Endothelial cell of umbilical vein (primary cell): ENCODE measurements around the gene RAB3GAP2. TPM values are rescaled to one million over a fixed set of nuclear protein-coding genes. Genes with fewer than 3 reads are reported as not detected.

Experiments used
- BruUV-seq: library from RNA; stranded (reverse); fragments of 400-500 nt; replicated peaks from 2 replicates; lab custom pipeline; 2021; lab: Mats Ljungman, UMichigan
- CTCF ChIA-PET: fragments of 300-600, 350-600 bp; sonication (Branson Sonifier 250); formaldehyde crosslinking; loops from one replicate; lab custom pipeline; 2021; ENCODE audit warnings: antibody characterized with exemption, inconsistent platforms; lab: Charles Lee
- POLR2A ChIA-PET: fragments of 300-600, 350-600 bp; sonication (Branson Sonifier 250); formaldehyde crosslinking; loops from one replicate; lab custom pipeline; 2021; ENCODE audit warnings: antibody characterized with exemption, inconsistent platforms; lab: Charles Lee
- DNase-seq: peaks from one replicate; pipeline ENCODE4 v3.0.0-alpha.2; 2011; ENCODE audit warnings: low read depth, low spot score
- FAIRE-seq: peaks from 2 replicates; lab custom pipeline; 2011; peaks lifted over from hg19 to GRCh38; lab: Jason Lieb, UNC
- H2AFZ ChIP-seq: 2 replicates; pipeline ENCODE4 v1.6.0; 2012; ENCODE audit warnings: low read depth, low read length, control low read depth, inconsistent platforms
- H3K27ac ChIP-seq: 2 replicates; pipeline ENCODE4 v1.5.1; 2011; ENCODE audit warnings: low read depth, mild to moderate bottlenecking, control low read depth, low read length, moderate library complexity; ENCODE audit not compliant: insufficient read depth
- H3K27me3 ChIP-seq, 2 experiments: 2 replicates each; pipeline versions ENCODE4 v1.6.0 to v1.6.1; 2011; ENCODE audit warnings: low read length in 2 of 2, mixed read lengths in 1 of 2; ENCODE audit not compliant: control insufficient read depth in 2 of 2, insufficient read depth in 2 of 2
- H3K36me3 ChIP-seq, 2 experiments: 2 replicates in 1 of 2; 3 replicates in 1 of 2; pipeline ENCODE4 v1.5.1; 2011; ENCODE audit warnings: low read length in 2 of 2, mild to moderate bottlenecking in 1 of 2, moderate library complexity in 1 of 2; ENCODE audit not compliant: control insufficient read depth in 2 of 2, insufficient read depth in 2 of 2; ENCODE audit errors: extremely low read depth in 1 of 2
- H3K4me1 ChIP-seq: 3 replicates; pipeline ENCODE4 v1.5.1; 2011; ENCODE audit warnings: mild to moderate bottlenecking, low read length; ENCODE audit not compliant: control insufficient read depth, insufficient read depth; ENCODE audit errors: extremely low read depth
- H3K4me2 ChIP-seq: 2 replicates; pipeline ENCODE4 v1.6.1; 2011; ENCODE audit warnings: low read length, control low read depth, mixed read lengths; ENCODE audit not compliant: insufficient read depth
- H3K4me3 ChIP-seq, 3 experiments: fragments of 200-600 bp in 1 of 3; sonication (generic), shearing (Covaris generic) in 1 of 3; replicated peaks in 1 of 3; 2 replicates each; pipeline ENCODE4 v1.5.1; 2011 to 2016; ENCODE audit warnings: control low read depth in 3 of 3, low read length in 3 of 3, mild to moderate bottlenecking in 2 of 3, inconsistent platforms in 1 of 3, low read depth in 1 of 3, moderate library complexity in 1 of 3; ENCODE audit not compliant: insufficient read depth in 1 of 3
- H3K79me2 ChIP-seq: 2 replicates; pipeline ENCODE4 v1.6.0; 2012; ENCODE audit warnings: low read length, inconsistent platforms; ENCODE audit not compliant: control insufficient read depth, insufficient read depth
- H3K9ac ChIP-seq: replicated peaks from 2 replicates; pipeline ENCODE3; 2011; ENCODE audit warnings: low read length, control low read depth; ENCODE audit not compliant: insufficient read depth; ENCODE audit errors: extremely low read depth
- H3K9me1 ChIP-seq: replicated peaks from 3 replicates; pipeline ENCODE4 v1.6.0; 2011; ENCODE audit warnings: mild to moderate bottlenecking, low read length; ENCODE audit not compliant: control insufficient read depth, insufficient read depth; ENCODE audit errors: extremely low read depth
- H3K9me3 ChIP-seq: replicated peaks from 2 replicates; pipeline ENCODE4 v1.5.1; 2012; ENCODE audit warnings: low read length, inconsistent platforms; ENCODE audit not compliant: control insufficient read depth, insufficient read depth
- H4K20me1 ChIP-seq: replicated peaks from 2 replicates; pipeline ENCODE3; 2011; ENCODE audit warnings: mild to moderate bottlenecking, low read length; ENCODE audit not compliant: control insufficient read depth, insufficient read depth; ENCODE audit errors: extremely low read depth
- CTCF ChIP-seq, 2 donors: IDR thresholded peaks; 1 replicate in 1 of 2; 2 replicates in 1 of 2; pipeline ENCODE4 v1.5.1; 2011; ENCODE audit warnings: low read length in 2 of 2, mild to moderate bottlenecking in 2 of 2, moderate library complexity in 2 of 2, control low read depth in 1 of 2, inconsistent platforms in 1 of 2, low read depth in 1 of 2; ENCODE audit not compliant: insufficient read depth in 1 of 2; ENCODE audit errors: extremely low read depth in 1 of 2
- EZH2 ChIP-seq: IDR thresholded peaks from 2 replicates; pipeline ENCODE4 v1.6.1; 2012; ENCODE audit warnings: borderline replicate concordance, low read depth, mild to moderate bottlenecking, moderate library complexity, low read length, inconsistent platforms; ENCODE audit not compliant: severe bottlenecking
- FOS ChIP-seq: IDR thresholded peaks from 2 replicates; pipeline ENCODE4 v1.6.1; 2011; ENCODE audit warnings: mild to moderate bottlenecking, low read length, moderate library complexity, borderline replicate concordance; ENCODE audit not compliant: insufficient read depth
- GATA2 ChIP-seq: IDR thresholded peaks from 2 replicates; pipeline ENCODE4 v1.7.0; 2011; ENCODE audit warnings: low read depth, mild to moderate bottlenecking, moderate library complexity, mixed read lengths, low read length; ENCODE audit not compliant: insufficient read length, insufficient read depth
- JUN ChIP-seq: IDR thresholded peaks from 2 replicates; pipeline ENCODE4 v1.6.1; 2011; ENCODE audit warnings: borderline replicate concordance, low read depth; ENCODE audit not compliant: insufficient read length, insufficient read depth
- MAX ChIP-seq: IDR thresholded peaks from 2 replicates; pipeline ENCODE4 v1.6.1; 2011; ENCODE audit not compliant: insufficient read depth, insufficient read length
- MYC ChIP-seq: IDR thresholded peaks from one replicate; pipeline ENCODE4 v1.6.1; 2011; ENCODE audit warnings: mild to moderate bottlenecking, low read depth, low read length
- POLR2A ChIP-seq: IDR thresholded peaks from 2 replicates; pipeline ENCODE4 v1.6.1; 2012; ENCODE audit warnings: low read depth, mild to moderate bottlenecking, control low read depth, low read length
- POLR2AphosphoS5 ChIP-seq: IDR thresholded peaks from 2 replicates; pipeline ENCODE4 v1.6.1; 2012; ENCODE audit warnings: low read depth, mild to moderate bottlenecking, control low read depth, low read length, moderate library complexity; ENCODE audit not compliant: insufficient read depth
- dilution Hi-C: fragments of 300-500 bp; cut with MboI; formaldehyde crosslinking; loops from one replicate; pipeline ENCODE4 v1.15.0; 2019; ENCODE audit warnings: low sequenced_read_pairs; ENCODE audit not compliant: extremely low pct_ligation_motif_present
- intact Hi-C: fragments of 100-400 bp; cut with micrococcal nuclease; formaldehyde crosslinking; loops from one replicate; pipeline ENCODE4 v1.10.0; 2022
- polyA plus RNA-seq, 4 experiments: library from polyadenylated mRNA; depleted of rRNA in 3 of 4; stranded (reverse) in 3 of 4; unstranded in 1 of 4; fragments of >200 nt; gene quantifications; 2 replicates each; pipeline versions ENCODE4 v1.2.1 to v1.2.3, GENCODE V29; 2011 to 2012; ENCODE audit warnings: missing spikeins in 1 of 4
- total RNA-seq: library from RNA; stranded (reverse); gene quantifications from 2 replicates; pipeline ENCODE4 v1.2.3, GENCODE V29; 2021

The RAB3GAP2 gene
- total and polyA plus RNA-seq, 2 donors (not counting 3 experiments of a cell fraction or from before 2014, with no cell fraction given) = 11.1 to 37.4 TPM

DNA sequence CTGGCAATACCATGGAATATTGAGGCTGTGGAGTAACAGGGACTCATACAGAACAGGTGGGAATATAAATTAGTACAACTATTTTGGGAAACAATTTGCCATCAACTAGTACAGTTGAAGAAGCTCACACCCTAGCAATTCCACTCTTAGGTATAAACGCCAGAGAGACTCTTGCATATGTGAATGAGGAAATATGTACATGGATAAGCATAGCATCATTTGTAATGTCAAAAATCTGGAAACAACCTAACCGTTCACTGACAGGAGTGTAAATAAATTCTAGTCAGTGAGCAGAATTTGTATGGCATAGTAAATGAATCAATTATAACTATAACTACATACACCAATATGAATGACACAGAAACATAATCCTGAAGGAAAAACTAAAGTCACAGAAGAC, 83.7 kb downstream of the RAB3GAP2 start:
- dilution Hi-C loops (no loop called here), intact Hi-C loops (loop anchor here (2.0 to 10.0 kb wide), 3 partner anchors 198 to 588 kb away; no protein-coding TSS in a partner anchor)
- Histone ChIP-seq H3K9ac (no peak overlapping the region), H3K36me3 (peaks cover 7 to 15% of the 10 kb centered on the region in 2 experiments), H3K4me1 (no peaks in the 10 kb centered on the region), H3K4me2 (no peak overlapping the region), H3K27ac (no peak overlapping the region), H3K4me3 (no peak overlapping the region), H3K9me1 (no peaks in the 10 kb centered on the region), H3K79me2 (no peaks in the 10 kb centered on the region), H2AFZ (no peak overlapping the region), H4K20me1 (peaks cover 2% of the 10 kb centered on the region), H3K9me3 (no peaks in the 10 kb centered on the region), H3K27me3 (no peaks in the 10 kb centered on the region)
- TF ChIP-seq POLR2AphosphoS5 (no peak), MYC (no peak), CTCF (IDR thresholded peaks at IDR 0.05; ENCODE audit: extremely low read depth in 1 of 2, insufficient read depth in 1 of 2, low read depth in 1 of 2, low read length in 2 of 2) (no peak), EZH2 (no peak), GATA2 (no peak)
- CTCF ChIA-PET = interaction anchor here (1.6 to 2.2 kb wide), 3 partner anchors 92 to 108 kb away, joined by 6 to 15 read pairs (median 7); no protein-coding TSS in a partner anchor
- no peak for FAIRE-seq
- DNase-seq = no peak
- BruUV-seq = no TSS peak
- POLR2A ChIA-PET = no interaction called here

DNA sequence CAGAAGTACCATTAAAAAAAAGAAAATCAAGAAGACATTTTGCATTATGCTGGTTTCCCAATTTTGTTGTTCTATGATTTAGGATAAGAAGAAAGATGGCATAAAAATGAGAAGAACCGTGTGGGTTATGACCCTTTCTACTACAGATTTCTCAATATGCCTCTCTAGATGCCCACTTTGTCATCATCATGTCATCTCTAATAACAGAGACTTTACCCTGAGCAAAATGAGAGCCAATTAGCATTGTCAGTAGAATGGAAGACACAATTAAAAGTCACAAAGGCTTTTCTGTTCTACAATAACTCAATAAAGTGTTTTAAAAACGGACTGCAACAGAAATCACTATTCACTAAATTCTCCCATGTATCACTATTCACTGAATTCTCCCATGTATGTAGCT, 85.5 kb downstream of the RAB3GAP2 start:
- dilution Hi-C loops = no loop called here
- intact Hi-C loops = loop anchor here (10.0 kb wide), 1 partner anchor 498 kb away; no protein-coding TSS in a partner anchor

More for the DNA sequence above, 85.5 kb downstream of the RAB3GAP2 start:
- Histone ChIP-seq H3K79me2 (no peaks in the 10 kb centered on the region), H4K20me1 (peaks cover 2% of the 10 kb centered on the region), H3K27me3 (no peaks in the 10 kb centered on the region), H2AFZ (no peak overlapping the region), H3K4me1 (peaks cover 5% of the 10 kb centered on the region), H3K4me2 (no peak overlapping the region), H3K9ac (no peak overlapping the region), H3K36me3 (peaks cover 3 to 6% of the 10 kb centered on the region in 2 experiments), H3K9me1 (no peaks in the 10 kb centered on the region), H3K4me3 (no peak overlapping the region), H3K27ac (no peak overlapping the region), H3K9me3 (no peaks in the 10 kb centered on the region)
- ChIA-PET CTCF (interaction anchor here (1.4 to 2.2 kb wide), 2 partner anchors 9 to 94 kb away, joined by 3 to 7 read pairs; no protein-coding TSS in a partner anchor), POLR2A (no interaction called here)
- FAIRE-seq = no peak
- no peak for TF ChIP-seq JUN
- TF ChIP-seq CTCF (IDR thresholded peaks at IDR 0.05; ENCODE audit: extremely low read depth in 1 of 2, insufficient read depth in 1 of 2, low read depth in 1 of 2, low read length in 2 of 2) = no peak
- TF ChIP-seq EZH2 = no peak
- TF ChIP-seq POLR2AphosphoS5 = no peak
- no peak for TF ChIP-seq FOS
- TF ChIP-seq POLR2A = no peak
- no peak for TF ChIP-seq MYC
- TF ChIP-seq MAX = no peak
- TF ChIP-seq GATA2 = no peak
- BruUV-seq = no TSS peak
- DNase-seq = no peak
